Choroid plexus epithelial cell (primary cell): ENCODE data around the gene IQGAP1.

Source experiments
- DNase-seq: peaks from one replicate; pipeline ENCODE4 v3.0.0-alpha.2; 2010; ENCODE audit warnings: low read depth
- H3K4me3 ChIP-seq: 2 replicates; pipeline ENCODE4 v1.5.1; 2011; ENCODE audit warnings: low read depth, mild to moderate bottlenecking, control low read depth, low read length, moderate library complexity
- CTCF ChIP-seq: conservative IDR thresholded peaks from 2 replicates; pipeline ENCODE4 v1.5.1; 2011; ENCODE audit warnings: low read depth, mild to moderate bottlenecking, control low read depth, inconsistent platforms, low read length, moderate library complexity

IQGAP1 gene

GRCh38 chr15:90421527-90421926, 33.5 kb downstream of the IQGAP1 start:
- H3K4me3 ChIP-seq, result no peak overlapping the region
- DNase-seq, result peak; percentile 44
- TF ChIP-seq CTCF, result no peak

GRCh38 chr15:90422043-90422442, 34.0 kb downstream of the IQGAP1 start:
- TF ChIP-seq CTCF, result no peak

GRCh38 chr15:90422936-90423335, 34.9 kb downstream of the IQGAP1 start:
- no peak overlapping the region for H3K4me3 ChIP-seq
- DNase-seq, result no peak
- TF ChIP-seq CTCF, result no peak

More at GRCh38 chr15:90422043-90422442, 34.0 kb downstream of the IQGAP1 start:
- DNase-seq, result no peak
- H3K4me3 ChIP-seq, result no peak overlapping the region

GRCh38 chr15:90423801-90424319, 35.8 kb downstream of the IQGAP1 start:
- DNase-seq, result no peak
- no peak for TF ChIP-seq CTCF
- no peak overlapping the region for H3K4me3 ChIP-seq

- H3K4me3 ChIP-seq, result no peak overlapping the region
- no peak for TF ChIP-seq CTCF
Observed at GRCh38 chr15:90425726-90426346, 37.8 kb downstream of the IQGAP1 start.

GRCh38 chr15:90427185-90427584, 39.1 kb downstream of the IQGAP1 start:
- no peak for DNase-seq
- no peak for TF ChIP-seq CTCF
- H3K4me3 ChIP-seq, result no peak overlapping the region

More at GRCh38 chr15:90425726-90426346, 37.8 kb downstream of the IQGAP1 start:
- peak; percentile 26 for DNase-seq

- H3K4me3 ChIP-seq, result no peak overlapping the region
- TF ChIP-seq CTCF, result no peak
- no peak for DNase-seq
Observed at GRCh38 chr15:90432253-90432652, 44.2 kb downstream of the IQGAP1 start.
